Neural cell (in vitro differentiated cells): ENCODE measurements around the gene MAGI1. TPM values are rescaled to one million over a fixed set of nuclear protein-coding genes. Genes with fewer than 3 reads are reported as not detected.

Source experiments
- H2AFZ ChIP-seq: fragments of 200-600, 300-800 bp; sonication (generic), shearing (Covaris generic); 2 replicates; pipeline ENCODE4 v1.6.0; 2014; ENCODE audit warnings: low read depth, mild to moderate bottlenecking, antibody characterized with exemption, low read length, moderate library complexity
- H3F3A ChIP-seq: fragments of 200-600 bp; shearing (Covaris generic); 2 replicates; pipeline ENCODE4 v1.6.1; 2016; ENCODE audit warnings: mild to moderate bottlenecking, moderate library complexity, mixed read lengths, antibody characterized with exemption, low read length; ENCODE audit not compliant: insufficient read depth, poor library complexity, severe bottlenecking
- H3K27ac ChIP-seq: fragments of 200-600, 300-800 bp; sonication (generic), shearing (Covaris generic); 2 replicates; pipeline ENCODE4 v1.5.1; 2014; ENCODE audit warnings: mild to moderate bottlenecking, low read length, moderate library complexity
- H3K27me3 ChIP-seq: fragments of 300-800, 200-600 bp; sonication (generic), shearing (Covaris generic); 2 replicates; pipeline ENCODE4 v1.6.0; 2014; ENCODE audit warnings: mild to moderate bottlenecking, low read depth, low read length, moderate library complexity; ENCODE audit not compliant: insufficient read depth
- H3K36me3 ChIP-seq: fragments of 300-800, 200-600 bp; sonication (generic), shearing (Covaris generic); 2 replicates; pipeline ENCODE4 v1.5.1; 2014; ENCODE audit warnings: mild to moderate bottlenecking, antibody characterized with exemption, low read length, moderate library complexity; ENCODE audit not compliant: insufficient read depth
- H3K4me2 ChIP-seq: fragments of 300-800, 200-600 bp; sonication (generic), shearing (Covaris generic); 2 replicates; pipeline ENCODE4 v1.6.0; 2014; ENCODE audit warnings: mild to moderate bottlenecking, low read length
- H3K4me3 ChIP-seq: fragments of 300-800, 200-600 bp; sonication (generic), shearing (Covaris generic); 2 replicates; pipeline ENCODE4 v1.5.1; 2014; ENCODE audit warnings: mild to moderate bottlenecking, low read length, moderate library complexity
- H3K79me2 ChIP-seq: fragments of 200-600 bp; shearing (Covaris generic); replicated peaks from 2 replicates; pipeline ENCODE4 v1.6.0; 2014; ENCODE audit warnings: mild to moderate bottlenecking, low read length, moderate library complexity; ENCODE audit not compliant: insufficient read depth
- H3K9ac ChIP-seq: fragments of 300-800, 200-600 bp; sonication (generic), shearing (Covaris generic); 2 replicates; pipeline ENCODE4 v1.6.1; 2016; ENCODE audit warnings: mild to moderate bottlenecking, low read length, mixed read lengths
- H3K9me2 ChIP-seq: fragments of 200-600 bp; shearing (Covaris generic); 2 replicates; pipeline ENCODE4 v1.6.1; 2016; ENCODE audit warnings: mild to moderate bottlenecking, low read length, mixed read lengths; ENCODE audit not compliant: insufficient read depth
- H3K9me3 ChIP-seq: fragments of 200-600, 300-800 bp; sonication (generic), shearing (Covaris generic); 2 replicates; pipeline ENCODE4 v1.6.1; 2016; ENCODE audit warnings: mild to moderate bottlenecking, mixed run types, low read length, moderate library complexity, mixed read lengths
- H4K20me1 ChIP-seq: fragments of 200-600 bp; shearing (Covaris generic); 2 replicates; pipeline ENCODE4 v1.6.1; 2016; ENCODE audit warnings: mild to moderate bottlenecking, mixed run types; ENCODE audit not compliant: insufficient read depth
- EP300 ChIP-seq: fragments of 450-650 bp; conservative IDR thresholded peaks from 2 replicates; pipeline ENCODE4 v1.6.1; 2014; ENCODE audit warnings: antibody characterized with exemption, mild to moderate bottlenecking, moderate library complexity; ENCODE audit not compliant: poor library complexity, severe bottlenecking
- EZH2 ChIP-seq: fragments of 200-600, 300-800 bp; shearing (Covaris generic), sonication (generic); IDR thresholded peaks from 2 replicates; pipeline ENCODE4 v1.6.1; 2014; ENCODE audit warnings: antibody characterized with exemption, low read length, borderline replicate concordance, mild to moderate bottlenecking; ENCODE audit not compliant: insufficient read depth, poor library complexity, severe bottlenecking
- MXI1 ChIP-seq: fragments of 450-650 bp; conservative IDR thresholded peaks from 2 replicates; pipeline ENCODE4 v1.6.1; 2014; ENCODE audit warnings: antibody characterized with exemption, mild to moderate bottlenecking; ENCODE audit not compliant: poor library complexity, severe bottlenecking
- POLR2AphosphoS5 ChIP-seq: IDR thresholded peaks from 2 replicates; pipeline ENCODE4 v1.6.1; 2012
- RAD21 ChIP-seq: fragments of 450-650 bp; conservative IDR thresholded peaks from 2 replicates; pipeline ENCODE4 v1.6.1; 2014; ENCODE audit warnings: antibody characterized with exemption, mild to moderate bottlenecking, moderate library complexity
- SMC3 ChIP-seq: fragments of 450-650 bp; conservative IDR thresholded peaks from 2 replicates; pipeline ENCODE4 v1.6.1; 2014; ENCODE audit warnings: antibody characterized with exemption, mild to moderate bottlenecking, moderate library complexity; ENCODE audit not compliant: poor library complexity
- TAF1 ChIP-seq: IDR thresholded peaks from 2 replicates; pipeline ENCODE4 v1.6.1; 2012; ENCODE audit warnings: low read depth
- polyA plus RNA-seq: library from polyadenylated mRNA; depleted of rRNA; stranded (reverse); fragments of >200 nt; gene quantifications from 2 replicates; pipeline ENCODE4 v1.2.3, GENCODE V29; 2014
- TF ChIP-seq, protein P1 (sequence below): fragments of 450-650 bp; IDR thresholded peaks from 2 replicates; pipeline ENCODE4 v1.5.1; 2014; ENCODE audit warnings: antibody characterized with exemption, mild to moderate bottlenecking, moderate library complexity; ENCODE audit not compliant: poor library complexity, severe bottlenecking
- TF ChIP-seq, protein P2 (sequence below): IDR thresholded peaks from 2 replicates; pipeline ENCODE4 v1.6.1; 2012; ENCODE audit warnings: borderline replicate concordance

Gene MAGI1
- polyA plus RNA-seq, 1 donor from 2014 or later, result 44.7 TPM

GRCh38 chr3:65352951-65353350 is 685.8 kb downstream of the MAGI1 start:
- Histone ChIP-seq H3K27ac (no peak overlapping the region), H3K36me3 (no peaks in the 10 kb centered on the region), H3K79me2 (no peaks in the 10 kb centered on the region), H3F3A (no peaks in the 10 kb centered on the region), H3K27me3 (no peaks in the 10 kb centered on the region), H2AFZ (no peak overlapping the region), H4K20me1 (no peaks in the 10 kb centered on the region), H3K9me3 (no peaks in the 10 kb centered on the region), H3K4me3 (no peak overlapping the region), H3K4me2 (no peak overlapping the region), H3K9ac (no peak overlapping the region), H3K9me2 (no peaks in the 10 kb centered on the region)
- TF ChIP-seq MXI1 (no peak), EZH2 (no peak), RAD21 (no peak), SMC3 (no peak), TAF1 (no peak), EP300 (no peak)
- TF ChIP-seq, protein P1, sequence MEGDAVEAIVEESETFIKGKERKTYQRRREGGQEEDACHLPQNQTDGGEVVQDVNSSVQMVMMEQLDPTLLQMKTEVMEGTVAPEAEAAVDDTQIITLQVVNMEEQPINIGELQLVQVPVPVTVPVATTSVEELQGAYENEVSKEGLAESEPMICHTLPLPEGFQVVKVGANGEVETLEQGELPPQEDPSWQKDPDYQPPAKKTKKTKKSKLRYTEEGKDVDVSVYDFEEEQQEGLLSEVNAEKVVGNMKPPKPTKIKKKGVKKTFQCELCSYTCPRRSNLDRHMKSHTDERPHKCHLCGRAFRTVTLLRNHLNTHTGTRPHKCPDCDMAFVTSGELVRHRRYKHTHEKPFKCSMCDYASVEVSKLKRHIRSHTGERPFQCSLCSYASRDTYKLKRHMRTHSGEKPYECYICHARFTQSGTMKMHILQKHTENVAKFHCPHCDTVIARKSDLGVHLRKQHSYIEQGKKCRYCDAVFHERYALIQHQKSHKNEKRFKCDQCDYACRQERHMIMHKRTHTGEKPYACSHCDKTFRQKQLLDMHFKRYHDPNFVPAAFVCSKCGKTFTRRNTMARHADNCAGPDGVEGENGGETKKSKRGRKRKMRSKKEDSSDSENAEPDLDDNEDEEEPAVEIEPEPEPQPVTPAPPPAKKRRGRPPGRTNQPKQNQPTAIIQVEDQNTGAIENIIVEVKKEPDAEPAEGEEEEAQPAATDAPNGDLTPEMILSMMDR, result no peak
- TF ChIP-seq, protein P2, sequence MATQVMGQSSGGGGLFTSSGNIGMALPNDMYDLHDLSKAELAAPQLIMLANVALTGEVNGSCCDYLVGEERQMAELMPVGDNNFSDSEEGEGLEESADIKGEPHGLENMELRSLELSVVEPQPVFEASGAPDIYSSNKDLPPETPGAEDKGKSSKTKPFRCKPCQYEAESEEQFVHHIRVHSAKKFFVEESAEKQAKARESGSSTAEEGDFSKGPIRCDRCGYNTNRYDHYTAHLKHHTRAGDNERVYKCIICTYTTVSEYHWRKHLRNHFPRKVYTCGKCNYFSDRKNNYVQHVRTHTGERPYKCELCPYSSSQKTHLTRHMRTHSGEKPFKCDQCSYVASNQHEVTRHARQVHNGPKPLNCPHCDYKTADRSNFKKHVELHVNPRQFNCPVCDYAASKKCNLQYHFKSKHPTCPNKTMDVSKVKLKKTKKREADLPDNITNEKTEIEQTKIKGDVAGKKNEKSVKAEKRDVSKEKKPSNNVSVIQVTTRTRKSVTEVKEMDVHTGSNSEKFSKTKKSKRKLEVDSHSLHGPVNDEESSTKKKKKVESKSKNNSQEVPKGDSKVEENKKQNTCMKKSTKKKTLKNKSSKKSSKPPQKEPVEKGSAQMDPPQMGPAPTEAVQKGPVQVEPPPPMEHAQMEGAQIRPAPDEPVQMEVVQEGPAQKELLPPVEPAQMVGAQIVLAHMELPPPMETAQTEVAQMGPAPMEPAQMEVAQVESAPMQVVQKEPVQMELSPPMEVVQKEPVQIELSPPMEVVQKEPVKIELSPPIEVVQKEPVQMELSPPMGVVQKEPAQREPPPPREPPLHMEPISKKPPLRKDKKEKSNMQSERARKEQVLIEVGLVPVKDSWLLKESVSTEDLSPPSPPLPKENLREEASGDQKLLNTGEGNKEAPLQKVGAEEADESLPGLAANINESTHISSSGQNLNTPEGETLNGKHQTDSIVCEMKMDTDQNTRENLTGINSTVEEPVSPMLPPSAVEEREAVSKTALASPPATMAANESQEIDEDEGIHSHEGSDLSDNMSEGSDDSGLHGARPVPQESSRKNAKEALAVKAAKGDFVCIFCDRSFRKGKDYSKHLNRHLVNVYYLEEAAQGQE, result no peak

- H3K4me3 ChIP-seq, result no peak overlapping the region
- H3K79me2 ChIP-seq, result no peaks in the 10 kb centered on the region
- no peaks in the 10 kb centered on the region for H3K9me3 ChIP-seq
- no peaks in the 10 kb centered on the region for H4K20me1 ChIP-seq
- H3K36me3 ChIP-seq, result no peaks in the 10 kb centered on the region
- no peak overlapping the region for H2AFZ ChIP-seq
- no peaks in the 10 kb centered on the region for H3K9me2 ChIP-seq
- no peaks in the 10 kb centered on the region for H3F3A ChIP-seq
- TF ChIP-seq RAD21 (peak; percentile 78), SMC3 (peak; percentile 77), TAF1 (no peak), EZH2 (no peak), MXI1 (no peak), POLR2AphosphoS5 (peak; percentile 14)
- TF ChIP-seq, protein P2, result no peak
- TF ChIP-seq, protein P1, result peak; percentile 66
- no peak overlapping the region for H3K27ac ChIP-seq
- H3K9ac ChIP-seq, result no peak overlapping the region
- no peaks in the 10 kb centered on the region for H3K27me3 ChIP-seq
- no peak overlapping the region for H3K4me2 ChIP-seq
Measured at GRCh38 chr3:65351753-65352152, 687.0 kb downstream of the MAGI1 start.
